ENCODE measurements around the gene GSG1.

GSG1 gene

GRCh38 chr12:13147688-13148484 is 44.4 kb upstream of the GSG1 start:
- Histone ChIP-seq H3K4me3 (ENCODE audit: low read depth, low read length) (no peak overlapping the region), H3K9me3 (no peaks in the 10 kb centered on the region), H3K36me3 (no peaks in the 10 kb centered on the region), H3K4me1 (no peaks in the 10 kb centered on the region), H3K27me3 (peaks cover 10% of the 10 kb centered on the region; the same call in 1 of the 2 replicates)
- no peak for DNase-seq
- TF ChIP-seq CTCF (IDR thresholded peaks at IDR 0.05; ENCODE audit: low read depth, low read length): no peak

GRCh38 chr12:13146336-13146938 is 43.0 kb upstream of the GSG1 start:
- no peaks in the 10 kb centered on the region for H3K36me3 ChIP-seq
- no peak overlapping the region for H3K4me3 ChIP-seq (ENCODE audit: low read depth, low read length)
- TF ChIP-seq CTCF (IDR thresholded peaks at IDR 0.05; ENCODE audit: low read depth, low read length): no peak
- H3K9me3 ChIP-seq: no peaks in the 10 kb centered on the region
- no peaks in the 10 kb centered on the region for H3K4me1 ChIP-seq
- peaks cover 11% of the 10 kb centered on the region; the same call in 1 of the 2 replicates for H3K27me3 ChIP-seq
- no peak for DNase-seq

- H3K4me1 ChIP-seq: no peaks in the 10 kb centered on the region
- no peaks in the 10 kb centered on the region for H3K36me3 ChIP-seq
- no peak for TF ChIP-seq CTCF (IDR thresholded peaks at IDR 0.05; ENCODE audit: low read depth, low read length)
- H3K27me3 ChIP-seq: peaks cover 11% of the 10 kb centered on the region; the same call in 1 of the 2 replicates
- no peaks in the 10 kb centered on the region for H3K9me3 ChIP-seq
- DNase-seq: no peak
- no peak overlapping the region for H3K4me3 ChIP-seq (ENCODE audit: low read depth, low read length)
Measured at GRCh38 chr12:13144266-13144828, 40.9 kb upstream of the GSG1 start.

- DNase-seq: no peak
- Histone ChIP-seq H3K27me3 (peaks cover 16% of the 10 kb centered on the region; the same call in 1 of the 2 replicates), H3K4me1 (no peaks in the 10 kb centered on the region), H3K36me3 (no peaks in the 10 kb centered on the region), H3K4me3 (ENCODE audit: low read depth, low read length) (no peak overlapping the region), H3K9me3 (no peaks in the 10 kb centered on the region)
- no peak for TF ChIP-seq CTCF (IDR thresholded peaks at IDR 0.05; ENCODE audit: low read depth, low read length)
Measured at GRCh38 chr12:13142747-13143146, 39.3 kb upstream of the GSG1 start.

- Histone ChIP-seq H3K4me1 (no peaks in the 10 kb centered on the region), H3K4me3 (ENCODE audit: low read depth, low read length) (no peak overlapping the region), H3K36me3 (no peaks in the 10 kb centered on the region), H3K9me3 (no peaks in the 10 kb centered on the region), H3K27me3 (peaks cover 16% of the 10 kb centered on the region; the same call in 1 of the 2 replicates)
- no peak for TF ChIP-seq CTCF (IDR thresholded peaks at IDR 0.05; ENCODE audit: low read depth, low read length)
- no peak for DNase-seq
Measured at GRCh38 chr12:13141686-13142085, 38.2 kb upstream of the GSG1 start.
